Measurements from ENCODE around the gene CNTNAP2. TPM values are rescaled to one million over a fixed set of nuclear protein-coding genes. Genes with fewer than 3 reads are reported as not detected.
A peak's percentile ranks its signal among the peaks of the same experiment; 100 is the strongest.

CNTNAP2 gene
- total and polyA plus RNA-seq, 2 of the 8 experiments (the other 6 are each of a cell fraction or from before 2014, with no cell fraction given): 27.9 to 71.0 TPM

- H4K20me1 ChIP-seq (replicated peaks in 1 of 2; ENCODE audit: control insufficient read depth in 1 of 2, insufficient read depth in 2 of 2, low read length in 2 of 2): no peaks in the 10 kb centered on the region
- ChIA-PET POLR2A (ENCODE audit: partially characterized antibody) (no interaction called here), CTCF (ENCODE audit: partially characterized antibody) (interaction anchor here (0.6 kb wide), 1 partner anchor 61 kb away, joined by 3 read pairs; no protein-coding TSS in a partner anchor)
- H2AK5ac ChIP-seq (ENCODE audit: low read depth, low read length): no peak overlapping the region
- H3K14ac ChIP-seq (ENCODE audit: insufficient read length): no peak overlapping the region
- no peaks in the 10 kb centered on the region for H3K27me3 ChIP-seq (replicated peaks in 1 of 4; ENCODE audit: control insufficient read depth in 3 of 4, extremely low read depth in 1 of 4, insufficient read depth in 3 of 4, low read length in 3 of 4)
- H2BK120ac ChIP-seq (replicated peaks; ENCODE audit: low read depth, low read length): no peak overlapping the region
- H4K8ac ChIP-seq (ENCODE audit: extremely low read depth, insufficient read depth, low read length): no peak overlapping the region
- no peak overlapping the region for H4K5ac ChIP-seq (ENCODE audit: insufficient read length, low read depth, low read length)
- no peak overlapping the region for H2BK20ac ChIP-seq (ENCODE audit: low read length)
- H3K23me2 ChIP-seq (ENCODE audit: low read depth, low read length): no peaks in the 10 kb centered on the region
- H3K79me1 ChIP-seq (ENCODE audit: low read depth, low read length): no peaks in the 10 kb centered on the region
- no peak overlapping the region for H3K23ac ChIP-seq (ENCODE audit: insufficient read length)
- no peak overlapping the region for H3K9ac ChIP-seq (replicated peaks in 1 of 4; ENCODE audit: extremely low read depth in 1 of 4, low read depth in 3 of 4, low read length in 3 of 4)
- H4K91ac ChIP-seq (replicated peaks; ENCODE audit: insufficient read length, low read length): no peak overlapping the region
- no peak overlapping the region for H3K18ac ChIP-seq (ENCODE audit: extremely low read depth, low read length)
- 100% methylated on average over 1 of the region's 1 CpG; no CpG with 5 or more reads in 1 of the 2 experiments for WGBS, 2 experiments (ENCODE audit: extremely low coverage in 1 of 2, insufficient coverage in 1 of 2, insufficient read length in 1 of 2, insufficient replicate concordance in 2 of 2, low coverage in 1 of 2, low lambda C conversion rate in 2 of 2, missing lambda C conversion rate in 1 of 2)
- FAIRE-seq (no peak), DNase-seq (ENCODE audit: low read depth in 1 of 2, low spot score in 2 of 2) (no peak)
- H3K4me3 ChIP-seq (ENCODE audit: extremely low read depth in 1 of 4, insufficient read depth in 2 of 4, low read depth in 3 of 4, low read length in 4 of 4): no peak overlapping the region
- H3K9me3 ChIP-seq (ENCODE audit: insufficient read depth in 2 of 2, low read depth in 1 of 2, low read length in 1 of 2): no peaks in the 10 kb centered on the region
- H2BK5ac ChIP-seq (ENCODE audit: low read depth, low read length): no peak overlapping the region
- no peak overlapping the region for H3K56ac ChIP-seq (replicated peaks; ENCODE audit: insufficient read length, low read depth, low read length)
- H3K4ac ChIP-seq (replicated peaks; ENCODE audit: insufficient read length, low read depth, low read length): no peak overlapping the region
- no peak overlapping the region for H2BK12ac ChIP-seq (ENCODE audit: low read depth, low read length)
- H3K4me2 ChIP-seq (ENCODE audit: insufficient read depth in 1 of 2, low read depth in 2 of 2, low read length in 2 of 2): no peak overlapping the region
- no peaks in the 10 kb centered on the region for H3K4me1 ChIP-seq (replicated peaks in 1 of 4; ENCODE audit: control insufficient read depth in 3 of 4, insufficient read depth in 4 of 4, low read length in 3 of 4)
- H2BK15ac ChIP-seq (ENCODE audit: low read length): no peak overlapping the region
- H3K27ac ChIP-seq (ENCODE audit: low read depth, low read length): no peak overlapping the region
- no peaks in the 10 kb centered on the region for H3K36me3 ChIP-seq (ENCODE audit: control insufficient read depth in 2 of 4, insufficient read depth in 4 of 4, low read length in 3 of 4)
- no peaks in the 10 kb centered on the region for H3K79me2 ChIP-seq (ENCODE audit: control insufficient read depth in 1 of 2, insufficient read depth in 2 of 2, low read length in 2 of 2)
- H2AFZ ChIP-seq (ENCODE audit: low read length): 0 out of 2 replicates have a peak overlapping the region, but pooled peaks have one; percentile 13
- no peak for TF ChIP-seq ATF3 (IDR thresholded peaks at IDR 0.05; ENCODE audit: insufficient read depth, low read depth, low read length)
- no peak for TF ChIP-seq CEBPB (IDR thresholded peaks at IDR 0.05; ENCODE audit: low read depth, low read length)
- no peak for TF ChIP-seq SUZ12 (IDR thresholded peaks at IDR 0.05; ENCODE audit: low read length)
- no peak for TF ChIP-seq NRF1 (IDR thresholded peaks at IDR 0.05; ENCODE audit: low read depth, low read length)
- no peak for TF ChIP-seq CBX5 (IDR thresholded peaks at IDR 0.05; ENCODE audit: low read depth, low read length)
These were observed 1194.7 kb downstream of the CNTNAP2 start for GRCh38 chr7:147311336-147311735.
